Esophagus muscularis mucosa (tissue), 3 donors: ENCODE measurements around the gene FUT9.

Experiments
- POLR2A ChIP-seq: fragments of 450-650 bp; IDR thresholded peaks from one replicate; pipeline ENCODE4 v1.6.1; 2017; ENCODE audit warnings: antibody characterized with exemption, moderate library complexity, mild to moderate bottlenecking, low read depth
- POLR2AphosphoS5 ChIP-seq, 2 donors: sonication (generic); formaldehyde crosslinking; IDR thresholded peaks; one replicate each; pipeline ENCODE4 v1.6.1; 2017; ENCODE audit warnings: antibody characterized with exemption in 2 of 2
- TF ChIP-seq, protein P1 (sequence below), 3 experiments: fragments of 200-600 bp in 2 of 3; fragments of 450-650 bp in 1 of 3; sonication (generic) in 2 of 3; IDR thresholded peaks; one replicate each; pipeline ENCODE4 v1.5.1; 2017 to 2019; ENCODE audit warnings: antibody characterized with exemption in 3 of 3, mild to moderate bottlenecking in 2 of 3, moderate library complexity in 1 of 3

DNA sequence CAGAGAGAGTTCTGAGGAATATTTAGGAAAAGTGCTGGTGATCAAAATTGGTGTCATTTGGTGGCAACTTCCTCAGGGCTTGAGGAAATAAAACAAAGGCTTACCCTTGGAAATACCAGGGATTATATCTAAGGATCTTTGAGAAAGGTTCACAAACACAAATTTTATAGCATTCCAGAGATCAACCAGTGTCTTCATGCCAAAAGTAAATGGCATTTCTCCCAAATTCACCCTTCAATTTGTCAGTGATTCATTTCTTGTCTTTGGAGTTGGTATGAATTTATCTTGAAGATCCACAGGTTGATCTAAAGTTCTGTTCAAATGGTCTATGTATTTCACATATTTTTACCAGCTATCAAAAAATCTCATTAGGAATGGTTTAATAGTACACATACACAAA lies 181.5 kb downstream of the FUT9 start:
- TF ChIP-seq, protein P1, sequence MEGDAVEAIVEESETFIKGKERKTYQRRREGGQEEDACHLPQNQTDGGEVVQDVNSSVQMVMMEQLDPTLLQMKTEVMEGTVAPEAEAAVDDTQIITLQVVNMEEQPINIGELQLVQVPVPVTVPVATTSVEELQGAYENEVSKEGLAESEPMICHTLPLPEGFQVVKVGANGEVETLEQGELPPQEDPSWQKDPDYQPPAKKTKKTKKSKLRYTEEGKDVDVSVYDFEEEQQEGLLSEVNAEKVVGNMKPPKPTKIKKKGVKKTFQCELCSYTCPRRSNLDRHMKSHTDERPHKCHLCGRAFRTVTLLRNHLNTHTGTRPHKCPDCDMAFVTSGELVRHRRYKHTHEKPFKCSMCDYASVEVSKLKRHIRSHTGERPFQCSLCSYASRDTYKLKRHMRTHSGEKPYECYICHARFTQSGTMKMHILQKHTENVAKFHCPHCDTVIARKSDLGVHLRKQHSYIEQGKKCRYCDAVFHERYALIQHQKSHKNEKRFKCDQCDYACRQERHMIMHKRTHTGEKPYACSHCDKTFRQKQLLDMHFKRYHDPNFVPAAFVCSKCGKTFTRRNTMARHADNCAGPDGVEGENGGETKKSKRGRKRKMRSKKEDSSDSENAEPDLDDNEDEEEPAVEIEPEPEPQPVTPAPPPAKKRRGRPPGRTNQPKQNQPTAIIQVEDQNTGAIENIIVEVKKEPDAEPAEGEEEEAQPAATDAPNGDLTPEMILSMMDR (IDR thresholded peaks at IDR 0.05): no peak
- TF ChIP-seq POLR2AphosphoS5 (IDR thresholded peaks at IDR 0.05): no peak
- no peak for TF ChIP-seq POLR2A
